HepG2 (cell line): Measurements from ENCODE around the gene AKAP8. TPM values are rescaled to one million over a fixed set of nuclear protein-coding genes. Genes with fewer than 3 reads are reported as not detected.

Experiments used
- ATAC-seq: fragments of 200-7000 bp; cut with Tn5 transposase; 3 replicates; pipeline ENCODE4 v1.9.1; 2020; ENCODE audit warnings: mild to moderate bottlenecking, moderate library complexity
- BruUV-seq: library from RNA; stranded (reverse); fragments of 400-500 nt; replicated peaks from 2 replicates; lab custom pipeline; 2021; lab: Mats Ljungman, UMichigan
- CTCF ChIA-PET: fragments of 300-600 bp; formaldehyde crosslinking; extraction: SDS; loops from one replicate; lab custom pipeline; 2021; ENCODE audit warnings: low total read pairs, inconsistent platforms, low intra/inter-chr PET ratio; lab: Yijun Ruan, JAX
- POLR2A ChIA-PET: fragments of 350-600 bp; sonication (Branson Sonifier 250); formaldehyde crosslinking; loops from one replicate; lab custom pipeline; 2020; ENCODE audit warnings: antibody characterized with exemption, inconsistent platforms; lab: Yijun Ruan, JAX
- DNase-seq: peaks from one replicate; pipeline ENCODE4 v3.0.0-alpha.2; 2015; ENCODE audit warnings: low spot score
- FAIRE-seq: peaks from 3 replicates; lab custom pipeline; 2011; peaks lifted over from hg19 to GRCh38; lab: Jason Lieb, UNC
- H2AFZ ChIP-seq: one replicate; pipeline ENCODE4 v1.6.1; 2011; ENCODE audit warnings: low read length, inconsistent platforms
- H3K27ac ChIP-seq: fragments of 300-600 bp; 3 replicates; pipeline ENCODE4 v1.8.0; 2011; ENCODE audit warnings: mixed run types, mild to moderate bottlenecking, mixed read lengths, low read length, inconsistent platforms; ENCODE audit not compliant: insufficient read depth; ENCODE audit errors: extremely low read length
- H3K27me3 ChIP-seq, 2 experiments: fragments of 200-600 bp in 1 of 2; 2 replicates in 1 of 2; 3 replicates in 1 of 2; pipeline versions ENCODE4 v1.6.0 to v1.8.0; 2011; ENCODE audit warnings: low read length in 2 of 2, mild to moderate bottlenecking in 2 of 2, moderate library complexity in 2 of 2, inconsistent platforms in 1 of 2; ENCODE audit not compliant: insufficient read depth in 2 of 2, control insufficient read depth in 1 of 2
- H3K36me3 ChIP-seq, 2 experiments: fragments of 200-600 bp in 1 of 2; replicated peaks in 1 of 2; 2 replicates in 1 of 2; 3 replicates in 1 of 2; pipeline versions ENCODE4 v1.5.1 to v1.8.0; 2011; ENCODE audit warnings: low read length in 2 of 2, inconsistent platforms in 1 of 2; ENCODE audit not compliant: insufficient read depth in 2 of 2, control insufficient read depth in 1 of 2
- H3K4me1 ChIP-seq: 2 replicates; pipeline ENCODE4 v1.5.1; 2012; ENCODE audit warnings: low read length, inconsistent platforms; ENCODE audit not compliant: insufficient read depth
- H3K4me2 ChIP-seq: 2 replicates; pipeline ENCODE4 v1.6.0; 2011; ENCODE audit warnings: low read depth, low read length, inconsistent platforms
- H3K4me3 ChIP-seq, 3 experiments: fragments of 200-600 bp in 1 of 3; sonication (generic), shearing (Covaris generic) in 1 of 3; replicated peaks in 1 of 3; 2 replicates each; pipeline ENCODE4 v1.5.1; 2011 to 2016; ENCODE audit warnings: low read length in 3 of 3, inconsistent platforms in 2 of 3, low read depth in 2 of 3, mild to moderate bottlenecking in 2 of 3, control low read depth in 1 of 3, mixed read lengths in 1 of 3; ENCODE audit not compliant: insufficient read depth in 1 of 3
- H3K79me2 ChIP-seq: one replicate; pipeline ENCODE4 v1.6.1; 2011; ENCODE audit warnings: low read length, inconsistent platforms; ENCODE audit not compliant: insufficient read depth
- H3K9ac ChIP-seq: 2 replicates; pipeline ENCODE4 v1.6.0; 2011; ENCODE audit warnings: mild to moderate bottlenecking, low read depth, low read length, inconsistent platforms; ENCODE audit not compliant: insufficient read depth
- H3K9me3 ChIP-seq: 2 replicates; pipeline ENCODE4 v1.5.1; 2012; ENCODE audit warnings: mild to moderate bottlenecking, low read length
- H4K20me1 ChIP-seq: 2 replicates; pipeline ENCODE4 v1.6.0; 2011; ENCODE audit warnings: inconsistent platforms, mild to moderate bottlenecking, low read length, moderate library complexity; ENCODE audit not compliant: insufficient read depth
- AGO2 ChIP-seq: fragments of 200-400 bp; formaldehyde crosslinking; optimal IDR thresholded peaks from 2 replicates; pipeline ENCODE3; 2017; ENCODE audit warnings: mild to moderate bottlenecking, low read depth, low read length, moderate library complexity
- CCAR2 ChIP-seq: fragments of 200-400 bp; formaldehyde crosslinking; optimal IDR thresholded peaks from 2 replicates; pipeline ENCODE3; 2018; ENCODE audit warnings: low read depth, mild to moderate bottlenecking, low read length, moderate library complexity
- HNRNPUL1 ChIP-seq: fragments of 200-400 bp; formaldehyde crosslinking; IDR thresholded peaks from 2 replicates; pipeline ENCODE4 v1.6.1; 2017; ENCODE audit warnings: low read depth, mild to moderate bottlenecking, low read length, moderate library complexity
- HOXD1 ChIP-seq: sonication (generic); formaldehyde crosslinking; IDR thresholded peaks from 2 replicates; pipeline ENCODE4 v1.5.0; 2020; ENCODE audit warnings: missing genetic modification reagents
- LBX2 ChIP-seq: sonication (generic); formaldehyde crosslinking; IDR thresholded peaks from 2 replicates; pipeline ENCODE4 v1.5.0; 2020; ENCODE audit warnings: missing genetic modification reagents, mild to moderate bottlenecking, borderline replicate concordance
- MIXL1 ChIP-seq: IDR thresholded peaks from 2 replicates; pipeline ENCODE4 v1.6.1; 2016
- RBFOX2 ChIP-seq: fragments of 200-400 bp; formaldehyde crosslinking; IDR thresholded peaks from 2 replicates; pipeline ENCODE4 v1.6.1; 2017; ENCODE audit warnings: low read depth, mild to moderate bottlenecking, low read length
- TOPORS ChIP-seq: sonication (generic); formaldehyde crosslinking; IDR thresholded peaks from 2 replicates; pipeline ENCODE4 v1.8.0; 2023; ENCODE audit warnings: mild to moderate bottlenecking, missing genetic modification reagents
- XRCC5 ChIP-seq: fragments of 200-400 bp; formaldehyde crosslinking; optimal IDR thresholded peaks from 2 replicates; pipeline ENCODE3; 2017; ENCODE audit warnings: mild to moderate bottlenecking, low read length
- ZNF232 ChIP-seq: sonication (generic); formaldehyde crosslinking; IDR thresholded peaks from 2 replicates; pipeline ENCODE4 v1.4.0; 2020; ENCODE audit warnings: missing genetic modification reagents, borderline replicate concordance
- ZNF614 ChIP-seq: IDR thresholded peaks from 2 replicates; pipeline ENCODE4 v1.6.1; 2018; ENCODE audit warnings: missing biosample characterization, missing genetic modification reagents, inconsistent platforms, borderline replicate concordance
- ZNF724P ChIP-seq: sonication (generic); formaldehyde crosslinking; IDR thresholded peaks from 2 replicates; pipeline ENCODE4 v1.8.0; 2022; ENCODE audit warnings: missing genetic modification reagents, borderline replicate concordance
- WGBS: methylation state at CpG from one replicate; pipeline ENCODE4 v1.1.6; 2017; ENCODE audit warnings: low lambda C conversion rate; 5-methylcytosine and 5-hydroxymethylcytosine counted together
- in situ Hi-C: cut with HindIII; loops from 2 replicates; pipeline ENCODE4 v1.10.0; 2017; ENCODE audit warnings: low pct_unique_long_range_greater_than_20kb; ENCODE audit not compliant: extremely low pct_ligation_motif_present
- intact Hi-C: fragments of 100-400 bp; cut with micrococcal nuclease; formaldehyde crosslinking; loops from one replicate; pipeline ENCODE4 v1.10.0; 2022; ENCODE audit not compliant: unreplicated experiment
- polyA plus RNA-seq, 8 experiments: library from polyadenylated mRNA; depleted of rRNA in 3 of 8; stranded (reverse) in 7 of 8; unstranded in 1 of 8; fragments of >200 nt; fragmentation: Illumina TruSeq in 4 of 8; extraction: Trizol in 4 of 8; gene quantifications; 2 replicates each; pipeline versions ENCODE4 v1.2.1 to v1.2.3, GENCODE V29; 2011 to 2016; ENCODE audit warnings: low read depth in 4 of 8, missing spikeins in 1 of 8, mixed read lengths in 1 of 8; ENCODE audit not compliant: insufficient read depth in 1 of 8
- total RNA-seq, 5 experiments: library from RNA; depleted of rRNA; stranded (reverse); fragments of >200 nt; fragmentation: Illumina TruSeq; extraction: Trizol; gene quantifications; 2 replicates each; pipeline ENCODE4 v1.2.3, GENCODE V29; 2016; ENCODE audit warnings: low read depth in 1 of 5
- TF ChIP-seq, protein P1 (sequence below): sonication (generic); formaldehyde crosslinking; IDR thresholded peaks from 2 replicates; pipeline ENCODE4 v1.8.0; 2022; ENCODE audit warnings: missing genetic modification reagents, low read depth, mild to moderate bottlenecking, borderline replicate concordance
- TF ChIP-seq, protein P2 (sequence below): sonication (generic); formaldehyde crosslinking; IDR thresholded peaks from 2 replicates; pipeline ENCODE4 v1.9.0; 2021; ENCODE audit warnings: missing genetic modification reagents, borderline replicate concordance

The AKAP8 gene
- total and polyA plus RNA-seq, 2 of the 13 experiments (the other 11 are each of a cell fraction or from before 2014, with no cell fraction given), result 15.9 to 22.1 TPM

DNA sequence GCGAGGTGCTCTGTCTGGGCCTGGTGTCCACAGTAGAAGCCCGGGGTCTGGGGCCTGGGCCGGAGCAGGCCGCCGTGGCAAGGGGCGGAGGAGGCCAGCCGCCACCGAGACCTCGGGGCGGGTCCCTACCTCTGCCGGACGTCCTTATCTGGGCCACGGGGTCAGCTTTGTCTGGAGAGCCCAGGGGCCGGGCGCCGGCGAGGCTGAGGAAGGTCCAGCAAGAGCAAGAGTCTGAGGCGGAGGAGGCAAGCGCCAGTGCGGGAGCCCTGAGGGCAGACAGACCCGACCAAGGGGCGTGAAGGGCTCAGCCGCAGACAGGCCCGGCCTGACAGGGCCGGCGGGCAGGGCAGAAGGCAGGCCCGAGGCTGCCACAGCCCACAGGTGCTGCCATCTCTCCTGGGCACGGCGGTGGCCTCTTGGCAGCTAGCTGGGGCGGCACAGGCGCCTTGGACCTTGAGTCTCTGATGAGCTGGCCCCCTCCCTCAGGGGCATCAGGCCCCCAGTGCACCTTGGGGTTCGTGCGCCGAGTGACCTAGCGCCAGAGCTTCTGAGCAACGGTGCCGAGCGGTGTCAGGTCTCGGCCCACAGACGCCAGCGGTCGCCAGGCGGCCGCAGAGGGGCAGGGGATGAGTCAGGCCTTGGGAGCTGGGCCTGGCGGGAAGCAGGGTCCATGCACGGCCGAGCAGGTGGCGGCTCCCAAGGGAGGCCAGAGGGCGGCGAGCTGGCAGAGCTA, 19.1 kb upstream of the AKAP8 start:
- Histone ChIP-seq H2AFZ (no peak overlapping the region), H4K20me1 (peaks cover 9% of the 10 kb centered on the region), H3K79me2 (peaks cover 21% of the 10 kb centered on the region), H3K4me2 (no peak overlapping the region), H3K9me3 (no peaks in the 10 kb centered on the region)
- CTCF ChIA-PET, result no interaction called here
- TF ChIP-seq TOPORS (CRISPR knock-in tag) (no peak), RBFOX2 (peak; percentile 44; the same call in 1 of the 2 replicates), AGO2 (peak; percentile 82)
- TF ChIP-seq, all 625 proteins: peak for 2
- ATAC-seq (peak; percentile 13; the same call in 1 of the 3 replicates), FAIRE-seq (no peak), DNase-seq (no peak)
- intact Hi-C loops, result no loop called here
- Histone ChIP-seq H3K9ac (no peak overlapping the region), H3K27ac (no peak overlapping the region), H3K36me3 (peaks cover 52 to 85% of the 10 kb centered on the region in 2 experiments), H3K4me1 (no peaks in the 10 kb centered on the region), H3K4me3 (no peak overlapping the region), H3K27me3 (no peaks in the 10 kb centered on the region)
- 100% methylated on average over 8 of the region's 50 CpGs for WGBS
- POLR2A ChIA-PET, result no interaction called here
- in situ Hi-C loops, result no loop called here
- no TSS peak for BruUV-seq

- CTCF ChIA-PET, result no interaction called here
- Histone ChIP-seq H3K9ac (no peak overlapping the region), H3K4me2 (no peak overlapping the region), H3K27me3 (no peaks in the 10 kb centered on the region), H3K4me3 (no peak overlapping the region), H4K20me1 (peaks cover 9% of the 10 kb centered on the region), H3K27ac (no peak overlapping the region), H3K79me2 (peaks cover 12% of the 10 kb centered on the region), H3K36me3 (peaks cover 45 to 85% of the 10 kb centered on the region in 2 experiments), H2AFZ (no peak overlapping the region), H3K4me1 (no peaks in the 10 kb centered on the region), H3K9me3 (no peaks in the 10 kb centered on the region)
- intact Hi-C loops (no loop called here), in situ Hi-C loops (no loop called here)
- ATAC-seq (no peak), FAIRE-seq (no peak), DNase-seq (no peak)
- POLR2A ChIA-PET, result no interaction called here
- 95% methylated on average over 11 of the region's 11 CpGs for WGBS
- no TSS peak for BruUV-seq
- TF ChIP-seq HOXD1 (no peak), HNRNPUL1 (no peak), XRCC5 (no peak), ZNF724P (CRISPR knock-in tag) (no peak), LBX2 (no peak), CCAR2 (no peak), ZNF614 (CRISPR knock-in tag) (no peak), MIXL1 (CRISPR knock-in tag) (no peak), ZNF232 (CRISPR knock-in tag) (no peak)
- TF ChIP-seq, protein P1, sequence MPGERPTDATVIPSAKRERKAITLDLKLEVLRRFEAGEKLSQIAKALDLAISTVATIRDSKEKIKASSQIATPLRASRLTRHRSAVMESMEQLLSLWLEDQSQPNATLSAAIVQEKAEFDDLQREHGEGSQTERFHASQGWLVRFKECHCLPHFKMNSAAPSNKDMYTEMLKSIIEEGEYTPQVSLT (CRISPR knock-in tag), result no peak
- TF ChIP-seq, protein P2, sequence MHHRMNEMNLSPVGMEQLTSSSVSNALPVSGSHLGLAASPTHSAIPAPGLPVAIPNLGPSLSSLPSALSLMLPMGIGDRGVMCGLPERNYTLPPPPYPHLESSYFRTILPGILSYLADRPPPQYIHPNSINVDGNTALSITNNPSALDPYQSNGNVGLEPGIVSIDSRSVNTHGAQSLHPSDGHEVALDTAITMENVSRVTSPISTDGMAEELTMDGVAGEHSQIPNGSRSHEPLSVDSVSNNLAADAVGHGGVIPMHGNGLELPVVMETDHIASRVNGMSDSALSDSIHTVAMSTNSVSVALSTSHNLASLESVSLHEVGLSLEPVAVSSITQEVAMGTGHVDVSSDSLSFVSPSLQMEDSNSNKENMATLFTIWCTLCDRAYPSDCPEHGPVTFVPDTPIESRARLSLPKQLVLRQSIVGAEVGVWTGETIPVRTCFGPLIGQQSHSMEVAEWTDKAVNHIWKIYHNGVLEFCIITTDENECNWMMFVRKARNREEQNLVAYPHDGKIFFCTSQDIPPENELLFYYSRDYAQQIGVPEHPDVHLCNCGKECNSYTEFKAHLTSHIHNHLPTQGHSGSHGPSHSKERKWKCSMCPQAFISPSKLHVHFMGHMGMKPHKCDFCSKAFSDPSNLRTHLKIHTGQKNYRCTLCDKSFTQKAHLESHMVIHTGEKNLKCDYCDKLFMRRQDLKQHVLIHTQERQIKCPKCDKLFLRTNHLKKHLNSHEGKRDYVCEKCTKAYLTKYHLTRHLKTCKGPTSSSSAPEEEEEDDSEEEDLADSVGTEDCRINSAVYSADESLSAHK, result no peak
These were observed 18.2 kb upstream of the AKAP8 start for GRCh38 chr19:15397782-15398181.
